Stimulated activated CD4-positive, alpha-beta T cell treated with anti-CD3 and anti-CD28 coated beads, Interleukin-15, amount 100 ng/mL, for 48 hours (primary cell): ENCODE measurements around the gene VPS18.

ENCODE experiments used
- DNase-seq, 2 donors: peaks; one replicate each; pipeline ENCODE4 v3.0.0-alpha.2; 2020; ENCODE audit warnings: low read depth in 2 of 2

Gene VPS18

DNA sequence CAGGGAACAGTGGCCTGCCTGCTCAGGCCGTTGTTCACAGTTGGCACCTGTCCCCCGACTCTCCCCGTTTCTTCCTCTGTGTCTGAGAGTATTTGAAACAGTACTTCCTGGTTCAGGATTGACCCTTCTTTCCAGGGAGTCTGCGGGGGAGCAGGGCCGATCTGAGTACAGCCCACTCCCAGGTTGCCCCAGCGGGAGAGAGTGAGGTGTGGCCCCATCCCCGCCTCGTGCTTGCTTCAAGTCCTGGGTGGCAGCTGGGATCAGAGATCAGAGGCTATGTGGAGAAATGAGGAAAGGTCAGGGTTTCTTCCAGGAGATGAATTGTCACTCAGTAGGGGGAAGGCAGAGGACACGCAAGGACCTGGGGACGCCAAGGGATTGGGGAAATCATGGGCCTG is 28.4 kb downstream of the VPS18 start:
- DNase-seq: no peak

DNA sequence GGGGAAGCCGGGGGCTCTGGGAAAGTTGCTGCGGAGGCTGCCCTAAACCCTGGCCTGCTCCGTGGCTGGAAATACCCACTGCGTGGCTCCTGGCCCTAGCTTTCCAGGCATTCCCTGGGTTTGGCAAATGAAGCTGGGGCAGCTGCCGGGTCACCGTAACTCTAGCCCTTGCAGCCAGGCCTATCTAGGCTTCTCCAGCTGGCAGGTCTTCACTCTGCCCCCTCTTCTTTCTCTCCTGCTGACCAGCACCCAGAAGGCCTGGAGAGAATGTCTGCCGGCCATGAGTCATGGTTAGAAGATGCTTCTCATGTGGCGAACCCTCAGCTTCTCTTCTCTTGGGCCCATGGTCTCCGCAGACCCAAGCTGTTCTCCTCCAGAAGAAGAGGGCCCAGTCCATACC is 29.3 kb downstream of the VPS18 start:
- no peak for DNase-seq

DNA sequence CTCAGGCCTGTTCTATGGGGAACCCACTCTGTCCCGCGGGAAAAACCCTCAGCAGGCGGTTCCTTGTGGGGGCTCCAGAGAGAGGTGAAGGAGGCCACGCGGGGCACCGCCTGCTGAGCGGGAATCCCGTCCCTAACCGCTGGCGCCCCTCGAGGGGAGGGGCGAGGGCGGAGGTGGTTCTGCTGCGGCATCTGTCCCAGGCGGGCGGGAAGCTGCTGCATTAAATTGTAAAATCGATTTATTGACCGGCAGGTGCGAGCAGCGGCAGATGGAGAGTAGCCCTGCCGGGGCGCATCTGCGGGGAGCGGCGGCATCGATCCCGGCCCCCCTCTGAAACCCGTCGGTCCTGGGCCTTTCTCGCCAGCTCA is 31.2 kb downstream of the VPS18 start:
- DNase-seq: no peak

DNA sequence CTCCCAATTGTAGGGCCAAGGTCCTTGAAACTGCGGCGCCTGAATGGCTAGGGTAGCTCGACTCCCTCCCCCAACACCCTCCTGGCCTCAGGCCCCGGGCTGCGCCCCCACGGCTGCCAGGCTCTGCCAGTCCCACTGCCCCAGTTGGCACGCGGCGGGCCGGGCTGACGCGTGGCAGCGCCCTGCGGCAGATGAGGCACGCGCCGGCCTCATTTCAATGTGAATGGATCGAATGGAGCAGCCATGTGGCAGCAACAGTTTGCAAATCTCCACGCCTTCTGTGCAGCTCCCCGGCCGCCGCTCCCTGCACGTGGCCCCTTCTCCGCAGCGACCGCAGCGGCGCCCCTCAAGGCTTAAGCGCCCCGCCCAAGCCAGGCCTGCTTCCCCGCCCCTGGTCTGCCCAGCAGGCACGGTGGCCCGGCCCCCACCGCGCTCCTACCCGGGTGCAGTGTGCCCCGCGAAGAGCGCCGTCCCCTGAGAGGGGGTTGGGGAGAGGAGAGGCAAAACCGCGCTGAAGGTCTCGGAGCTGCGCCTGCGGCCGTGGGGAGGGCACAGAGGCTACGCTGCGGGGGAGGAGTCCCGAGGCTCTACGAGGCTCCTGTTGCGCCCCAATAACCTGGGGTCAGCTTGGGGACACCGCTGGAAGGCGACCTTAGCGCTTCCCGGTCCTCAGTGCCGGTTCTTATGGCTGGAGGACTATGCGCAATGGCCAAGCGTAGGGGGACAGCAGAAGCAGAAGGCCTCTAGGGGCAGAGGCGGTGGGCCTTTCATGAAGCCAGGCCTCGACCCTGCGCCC is 31.8 kb downstream of the VPS18 start:
- no peak for DNase-seq

DNA sequence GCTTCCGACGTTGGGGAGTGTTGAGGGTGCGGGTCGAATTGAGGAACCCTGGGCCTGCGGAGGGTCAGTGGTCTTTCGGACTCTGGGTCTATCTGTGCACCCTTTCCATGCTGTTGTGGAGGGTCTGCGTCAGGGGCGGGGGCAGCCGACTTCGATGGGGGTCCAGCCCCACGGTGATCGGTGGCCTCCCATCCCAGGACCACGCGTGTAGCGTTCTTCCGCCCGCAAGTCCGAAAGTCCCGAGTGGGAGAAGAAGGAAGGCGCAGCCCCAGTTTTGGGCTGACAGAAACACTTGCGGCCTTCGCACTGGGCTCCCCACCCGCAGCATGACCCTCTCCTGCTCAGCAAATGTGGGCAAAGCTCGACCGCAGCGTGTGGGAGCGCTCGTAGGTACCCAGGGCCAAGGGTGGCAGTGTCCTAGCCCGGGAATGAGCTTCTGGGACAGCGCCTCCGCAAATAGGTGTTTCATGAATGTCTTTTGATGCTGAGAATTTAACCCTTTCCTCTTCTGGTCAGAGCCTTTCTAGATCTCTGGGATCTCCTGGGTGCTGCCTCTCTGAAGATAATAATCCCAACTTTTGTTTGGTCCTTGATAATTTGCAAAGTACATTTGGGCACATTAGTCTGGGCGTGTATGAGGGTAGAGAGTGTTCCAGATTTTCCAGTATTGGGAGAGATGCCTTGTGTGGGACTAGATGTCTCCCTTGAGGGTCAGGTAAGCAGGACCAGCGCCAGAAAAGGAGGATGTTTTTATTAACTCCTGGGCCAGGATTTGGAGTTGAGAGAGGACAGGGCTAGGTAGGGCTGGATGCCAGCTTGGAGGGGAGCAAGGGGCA is 32.6 kb downstream of the VPS18 start:
- no peak for DNase-seq

DNA sequence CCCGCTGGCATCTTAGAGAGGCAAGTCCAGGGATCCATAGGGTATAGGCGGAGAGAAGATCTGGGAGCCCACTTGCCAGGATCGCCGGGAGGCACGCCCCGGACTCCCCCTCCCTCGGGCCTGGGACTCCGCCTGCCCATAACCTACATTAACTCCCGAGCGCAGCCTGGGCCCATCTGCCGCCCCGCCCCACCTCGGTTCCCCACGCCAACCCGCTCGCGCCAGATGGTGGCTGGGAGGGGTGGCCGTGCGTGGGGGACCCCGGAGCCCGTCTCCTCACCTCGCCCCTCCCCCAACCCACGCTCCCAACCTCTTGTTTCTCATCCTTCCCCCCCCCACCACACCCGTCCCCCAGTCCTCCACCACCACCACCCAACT is 33.2 kb downstream of the VPS18 start:
- no peak for DNase-seq

DNA sequence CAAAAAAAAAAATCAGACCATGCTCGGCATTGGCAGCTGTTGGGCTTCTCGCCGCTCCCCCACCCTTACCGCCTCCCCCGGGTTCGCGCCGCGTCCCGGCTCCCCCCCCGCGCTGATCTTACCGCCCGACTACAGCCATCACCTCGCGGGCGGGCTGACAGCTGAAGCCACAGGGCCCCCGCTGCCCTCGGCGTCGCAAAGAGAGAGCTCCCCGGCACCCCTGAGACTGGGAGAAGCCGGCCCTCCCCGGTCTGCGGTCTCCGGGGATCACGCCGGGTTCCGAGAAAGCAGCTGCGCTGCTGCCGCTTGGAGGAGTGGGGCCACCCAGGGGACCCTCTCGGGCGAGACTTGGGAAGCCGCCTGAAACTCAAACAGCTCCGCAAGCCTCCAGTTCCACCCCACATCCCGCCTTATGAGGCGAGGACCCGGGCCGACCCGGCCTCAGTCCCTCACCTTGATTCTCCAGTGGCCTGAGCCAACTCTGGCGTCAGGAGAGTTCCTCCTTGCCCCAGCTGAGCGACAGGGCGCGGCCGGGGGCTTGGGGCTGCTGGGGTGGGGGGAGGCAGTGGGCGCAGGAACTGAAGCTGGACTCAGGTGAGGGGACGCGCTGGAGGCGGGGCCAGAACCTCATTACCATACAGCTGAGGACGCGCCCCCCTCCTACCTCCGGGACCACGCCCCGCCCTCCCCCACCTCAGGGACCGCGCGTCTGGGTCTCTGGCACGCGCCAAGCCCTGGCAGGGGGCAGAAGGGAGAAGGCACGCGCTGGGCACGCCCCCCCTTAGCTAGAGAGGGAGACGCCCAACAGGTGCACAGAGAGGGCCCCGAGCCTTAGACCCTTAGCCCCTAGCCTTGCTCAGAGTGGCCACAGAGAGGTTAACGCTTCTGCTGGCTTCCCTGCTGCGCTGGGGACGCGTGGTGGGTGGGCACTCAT is 33.9 kb downstream of the VPS18 start:
- DNase-seq: no peak

DNA sequence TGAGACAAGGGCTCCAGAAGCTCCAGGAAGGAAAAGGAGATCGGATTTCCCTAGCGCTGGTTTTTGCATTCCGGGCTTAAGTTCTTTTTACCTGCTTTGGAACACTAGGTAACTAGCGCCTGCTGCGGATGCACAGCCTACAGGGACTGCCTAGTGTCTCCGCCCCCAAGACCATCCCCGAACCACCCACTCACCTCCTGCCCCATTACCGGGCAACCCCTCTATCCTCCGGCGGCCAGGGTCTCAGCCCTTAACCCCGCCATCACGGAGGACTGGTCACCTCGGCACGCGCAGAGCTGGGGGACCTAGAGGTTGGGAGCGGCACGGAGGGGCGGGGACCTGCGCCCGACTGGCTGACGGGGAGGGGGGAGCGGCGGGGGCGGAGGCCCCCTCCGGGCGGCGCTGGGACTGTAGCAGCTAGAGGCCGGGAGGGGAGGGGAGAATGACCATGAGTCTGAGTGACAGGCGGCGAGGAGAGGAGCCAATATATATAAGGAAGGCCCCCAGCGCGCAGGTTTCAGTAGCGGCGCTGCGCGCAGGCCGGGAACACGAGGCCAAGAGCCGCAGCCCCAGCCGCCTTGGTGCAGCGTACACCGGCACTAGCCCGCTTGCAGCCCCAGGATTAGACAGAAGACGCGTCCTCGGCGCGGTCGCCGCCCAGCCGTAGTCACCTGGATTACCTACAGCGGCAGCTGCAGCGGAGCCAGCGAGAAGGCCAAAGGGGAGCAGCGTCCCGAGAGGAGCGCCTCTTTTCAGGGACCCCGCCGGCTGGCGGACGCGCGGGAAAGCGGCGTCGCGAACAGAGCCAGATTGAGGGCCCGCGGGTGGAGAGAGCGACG is 34.8 kb downstream of the VPS18 start, which contains the start of gene DLL4:
Gene DLL4, plus strand, starts transcription at position 520 of the 839 bp plus-strand sequence. CDS start 329 bp downstream, outside the sequence.
- no peak for DNase-seq

DNA sequence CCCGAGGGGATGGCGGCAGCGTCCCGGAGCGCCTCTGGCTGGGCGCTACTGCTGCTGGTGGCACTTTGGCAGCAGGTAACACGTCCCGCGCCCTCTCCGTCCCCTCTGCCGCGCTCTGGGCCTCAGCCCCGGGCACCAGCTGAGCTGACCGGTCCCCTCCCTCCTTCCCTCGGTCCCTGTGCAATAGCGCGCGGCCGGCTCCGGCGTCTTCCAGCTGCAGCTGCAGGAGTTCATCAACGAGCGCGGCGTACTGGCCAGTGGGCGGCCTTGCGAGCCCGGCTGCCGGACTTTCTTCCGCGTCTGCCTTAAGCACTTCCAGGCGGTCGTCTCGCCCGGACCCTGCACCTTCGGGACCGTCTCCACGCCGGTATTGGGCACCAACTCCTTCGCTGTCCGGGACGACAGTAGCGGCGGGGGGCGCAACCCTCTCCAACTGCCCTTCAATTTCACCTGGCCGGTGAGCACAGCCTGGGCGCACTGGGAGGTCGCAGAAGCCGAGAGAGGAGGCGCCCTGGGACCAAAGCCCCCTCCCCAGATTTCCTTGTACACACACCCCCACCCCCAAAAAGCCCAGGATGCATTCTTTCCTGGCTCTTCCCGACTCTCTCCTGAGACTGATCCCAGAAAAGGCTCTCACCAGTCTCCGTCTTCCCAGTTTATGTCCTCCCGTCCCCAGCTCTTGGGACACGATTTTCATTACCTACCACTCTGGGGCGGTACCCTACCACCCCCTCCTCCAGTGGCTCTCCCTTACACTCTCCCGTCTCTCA is 35.6 kb downstream of the VPS18 start:
- DNase-seq: no peak

DNA sequence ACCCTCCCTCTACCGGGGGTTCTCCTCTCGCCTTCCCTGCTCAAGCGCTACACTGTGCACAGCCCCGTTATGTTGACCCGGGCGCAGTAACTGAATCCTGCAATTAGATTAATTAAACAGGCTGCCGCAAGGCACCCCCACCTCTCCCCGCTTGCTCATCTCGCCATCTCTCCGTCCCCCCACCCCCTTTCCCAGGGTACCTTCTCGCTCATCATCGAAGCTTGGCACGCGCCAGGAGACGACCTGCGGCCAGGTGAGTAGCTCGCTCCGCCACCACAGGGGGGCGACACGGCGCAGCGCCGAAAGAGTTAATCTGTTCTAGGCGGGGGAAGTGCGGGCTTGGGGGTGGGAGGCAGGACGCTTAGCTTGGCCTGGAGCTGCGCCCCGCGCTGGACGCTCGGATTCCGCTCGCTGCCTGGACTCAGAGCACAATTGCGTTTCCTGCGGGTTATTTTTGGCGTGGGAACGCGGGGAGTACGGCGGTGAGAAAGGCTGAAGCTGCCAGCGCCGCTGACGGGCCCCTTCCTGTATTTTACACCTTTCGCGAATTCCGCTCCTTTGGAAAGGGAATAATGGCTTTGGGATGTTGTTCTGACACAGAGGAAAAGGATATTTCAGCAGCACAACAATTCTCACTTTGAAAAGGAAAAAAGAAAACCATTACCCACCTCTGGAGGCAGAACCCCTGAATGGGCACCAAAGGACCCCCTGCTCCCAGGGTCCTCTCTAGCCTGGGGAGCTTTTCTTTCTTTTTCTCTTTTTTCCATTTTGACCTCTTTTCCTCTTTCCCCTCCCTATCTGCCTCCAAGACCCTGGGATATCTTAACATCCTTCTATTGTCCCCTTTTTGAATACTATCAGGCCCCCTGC is 36.4 kb downstream of the VPS18 start:
- DNase-seq: peak in 1 of 2 donors; percentile 44

DNA sequence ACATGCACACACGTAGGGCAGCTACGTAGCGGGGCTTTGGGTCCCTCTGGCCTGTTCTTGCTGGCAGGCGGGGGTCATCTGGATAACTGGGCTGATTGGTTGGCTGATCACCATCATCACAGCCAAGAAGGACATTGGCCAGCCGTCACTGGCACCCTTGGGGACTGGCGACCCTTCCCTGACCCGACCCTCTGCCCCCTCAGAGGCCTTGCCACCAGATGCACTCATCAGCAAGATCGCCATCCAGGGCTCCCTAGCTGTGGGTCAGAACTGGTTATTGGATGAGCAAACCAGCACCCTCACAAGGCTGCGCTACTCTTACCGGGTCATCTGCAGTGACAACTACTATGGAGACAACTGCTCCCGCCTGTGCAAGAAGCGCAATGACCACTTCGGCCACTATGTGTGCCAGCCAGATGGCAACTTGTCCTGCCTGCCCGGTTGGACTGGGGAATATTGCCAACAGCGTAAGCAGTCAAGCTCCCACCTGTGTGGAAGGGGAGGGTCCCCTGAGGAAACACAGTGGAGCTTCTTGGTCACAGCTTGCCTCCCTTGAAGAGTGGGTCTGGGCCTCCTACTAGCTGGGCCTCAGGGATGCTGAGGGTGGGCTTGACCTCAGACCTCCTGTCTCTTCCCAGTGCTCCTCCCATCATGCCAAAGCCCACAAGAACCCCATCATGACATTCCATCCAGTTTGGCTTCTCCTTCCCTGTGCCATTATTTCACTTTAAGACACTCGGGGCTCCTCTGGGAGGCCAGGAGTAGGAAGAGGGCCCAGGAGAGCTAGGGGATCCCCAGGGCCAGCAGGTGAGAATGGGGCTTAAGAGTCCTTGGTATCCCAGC is 37.3 kb downstream of the VPS18 start:
- DNase-seq: no peak

DNA sequence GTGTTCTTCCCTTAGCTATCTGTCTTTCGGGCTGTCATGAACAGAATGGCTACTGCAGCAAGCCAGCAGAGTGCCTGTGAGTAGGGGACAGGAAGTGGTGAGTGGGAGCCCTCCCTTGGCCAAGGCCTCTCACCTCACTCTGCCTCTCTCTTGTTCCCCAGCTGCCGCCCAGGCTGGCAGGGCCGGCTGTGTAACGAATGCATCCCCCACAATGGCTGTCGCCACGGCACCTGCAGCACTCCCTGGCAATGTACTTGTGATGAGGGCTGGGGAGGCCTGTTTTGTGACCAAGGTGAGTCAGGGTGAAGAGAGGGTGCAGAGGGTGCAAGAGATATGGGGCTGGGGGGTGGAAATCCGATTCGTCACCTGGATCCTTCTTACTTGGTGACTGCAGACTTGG is 37.9 kb downstream of the VPS18 start:
- DNase-seq: no peak

DNA sequence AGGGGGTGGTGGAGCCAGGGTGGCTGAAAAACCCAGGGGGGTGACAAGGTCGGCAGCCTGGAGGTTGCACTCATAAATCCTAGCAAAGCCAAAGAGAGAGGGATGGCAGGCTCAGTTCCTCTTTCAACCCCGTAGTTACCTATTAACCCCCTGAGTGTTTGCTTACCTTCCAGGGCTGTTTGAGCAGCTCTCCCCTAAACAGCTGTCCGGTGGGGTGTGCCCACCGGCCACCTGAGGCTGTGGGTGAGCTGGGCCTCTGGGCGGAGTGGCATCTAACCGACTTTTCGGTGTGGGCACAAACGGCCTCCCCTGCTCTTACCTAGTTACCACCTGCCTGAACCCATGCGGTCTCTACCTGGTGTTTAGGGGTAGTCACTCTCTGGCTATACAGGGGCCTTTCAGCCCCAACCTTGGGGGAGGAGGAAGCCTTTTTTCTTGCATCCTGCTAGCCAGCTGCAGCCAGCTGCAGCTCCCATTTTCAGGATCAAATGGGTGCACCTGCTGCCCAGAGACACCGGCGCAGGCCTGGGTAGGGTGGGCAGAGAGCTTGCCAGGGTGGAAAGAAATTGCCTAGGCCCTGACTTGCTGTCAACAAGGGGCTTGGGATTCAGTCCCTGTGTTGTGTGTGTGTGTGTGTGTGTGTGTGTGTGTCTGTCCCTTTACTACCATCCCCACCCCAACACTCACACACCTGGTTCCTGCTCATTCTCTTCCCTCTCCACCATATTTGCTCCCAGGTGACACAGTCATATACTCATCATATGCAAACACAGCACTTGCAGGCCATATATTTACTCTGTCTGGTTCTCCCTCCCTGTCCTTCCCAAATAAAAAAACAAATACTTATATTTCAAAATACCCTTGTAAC is 38.6 kb downstream of the VPS18 start:
- DNase-seq: no peak

DNA sequence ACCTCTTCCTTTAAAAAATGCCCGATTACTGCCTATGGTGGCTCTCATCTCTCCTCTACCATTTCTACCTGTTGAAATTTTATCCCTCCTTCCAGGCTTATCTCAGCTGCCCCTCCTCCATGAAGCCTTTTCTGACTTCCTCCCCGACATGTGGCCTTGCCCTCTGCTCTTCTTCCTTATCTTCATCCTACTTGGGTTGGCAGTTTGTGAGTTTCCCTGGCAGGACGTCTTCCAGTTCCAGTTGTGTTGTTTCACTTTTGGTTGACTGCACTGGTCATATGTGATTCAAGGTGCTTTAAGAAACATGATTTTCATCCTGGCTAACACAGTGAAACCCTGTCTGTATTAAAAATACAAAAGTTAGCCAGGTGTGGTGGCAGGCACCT is 39.3 kb downstream of the VPS18 start:
- no peak for DNase-seq

DNA sequence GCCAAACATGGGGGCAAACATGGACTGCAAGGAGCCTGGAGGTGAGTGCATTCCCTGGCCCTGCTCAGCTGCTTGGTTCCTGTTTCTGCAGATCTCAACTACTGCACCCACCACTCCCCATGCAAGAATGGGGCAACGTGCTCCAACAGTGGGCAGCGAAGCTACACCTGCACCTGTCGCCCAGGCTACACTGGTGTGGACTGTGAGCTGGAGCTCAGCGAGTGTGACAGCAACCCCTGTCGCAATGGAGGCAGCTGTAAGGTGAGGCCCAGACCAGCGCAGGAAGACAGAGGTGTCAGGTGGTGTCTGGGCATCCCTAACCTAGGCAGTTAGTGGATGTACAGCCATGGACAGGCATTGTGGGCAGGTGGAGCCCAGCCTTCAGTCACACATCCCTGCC is 40.2 kb downstream of the VPS18 start:
- no peak for DNase-seq

DNA sequence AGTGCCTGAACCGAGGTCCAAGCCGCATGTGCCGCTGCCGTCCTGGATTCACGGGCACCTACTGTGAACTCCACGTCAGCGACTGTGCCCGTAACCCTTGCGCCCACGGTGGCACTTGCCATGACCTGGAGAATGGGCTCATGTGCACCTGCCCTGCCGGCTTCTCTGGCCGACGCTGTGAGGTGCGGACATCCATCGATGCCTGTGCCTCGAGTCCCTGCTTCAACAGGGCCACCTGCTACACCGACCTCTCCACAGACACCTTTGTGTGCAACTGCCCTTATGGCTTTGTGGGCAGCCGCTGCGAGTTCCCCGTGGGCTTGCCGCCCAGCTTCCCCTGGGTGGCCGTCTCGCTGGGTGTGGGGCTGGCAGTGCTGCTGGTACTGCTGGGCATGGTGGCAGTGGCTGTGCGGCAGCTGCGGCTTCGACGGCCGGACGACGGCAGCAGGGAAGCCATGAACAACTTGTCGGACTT is 42.0 kb downstream of the VPS18 start:
- DNase-seq: no peak
